ENCODE data around the gene RGL1.

Gene RGL1

DNA sequence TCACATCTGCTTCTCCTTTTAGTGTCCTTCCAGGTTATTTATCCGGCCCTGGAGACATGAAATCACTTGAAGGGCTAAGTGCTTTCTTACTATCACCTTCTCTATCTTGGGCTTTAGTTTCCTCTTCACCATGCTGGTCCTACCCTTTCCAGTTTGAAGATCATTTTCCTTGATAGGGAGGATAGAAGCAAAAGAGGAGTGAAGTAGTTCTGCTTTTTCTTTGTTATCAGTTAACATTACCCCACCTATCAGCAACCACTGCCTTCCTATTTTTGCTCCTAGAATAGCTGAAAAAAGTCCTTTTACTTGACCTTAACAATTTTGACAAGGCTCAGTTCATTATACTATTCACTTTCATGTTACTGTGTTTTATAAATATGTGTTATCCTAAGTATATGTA is 19.4 kb downstream of the RGL1 start:
- DNase-seq = no peak

DNA sequence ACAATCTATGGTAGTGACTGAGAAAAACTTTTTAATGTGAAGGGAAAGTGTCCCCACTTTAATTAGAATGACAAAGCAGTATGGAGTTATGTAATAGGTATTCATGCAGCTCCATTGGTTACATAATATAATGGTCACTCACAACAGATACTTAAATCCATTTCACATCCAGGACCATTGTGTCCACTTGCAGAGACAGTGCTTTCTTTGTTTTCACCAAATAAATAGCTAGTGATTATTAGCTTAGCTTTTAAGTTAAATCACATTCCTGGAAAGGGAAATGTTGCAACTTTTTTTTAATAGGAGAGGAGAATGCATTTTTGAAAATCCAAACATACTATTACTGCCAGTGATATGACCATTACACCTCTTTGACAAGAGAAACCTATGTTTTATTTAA is 22.9 kb downstream of the RGL1 start:
- DNase-seq = no peak

DNA sequence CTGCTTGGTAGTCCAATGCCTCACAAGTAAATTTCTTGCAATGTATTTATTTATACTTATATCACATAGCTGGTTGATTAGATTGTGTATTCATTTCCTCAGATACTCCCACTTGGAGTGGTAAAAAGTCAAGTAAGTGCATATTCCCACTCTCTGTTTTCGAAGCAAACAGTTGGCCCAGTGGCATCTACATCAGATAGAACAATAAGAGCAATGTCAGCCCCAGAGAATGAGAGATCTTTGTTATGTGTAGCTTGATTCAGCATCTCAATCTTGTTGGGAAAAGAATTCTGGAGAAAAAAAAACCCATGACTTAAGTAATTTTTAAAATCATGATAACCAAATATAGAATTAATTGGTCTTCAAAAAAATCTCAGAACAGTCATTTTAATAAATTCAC is 25.5 kb downstream of the RGL1 start:
- no peak for DNase-seq

DNA sequence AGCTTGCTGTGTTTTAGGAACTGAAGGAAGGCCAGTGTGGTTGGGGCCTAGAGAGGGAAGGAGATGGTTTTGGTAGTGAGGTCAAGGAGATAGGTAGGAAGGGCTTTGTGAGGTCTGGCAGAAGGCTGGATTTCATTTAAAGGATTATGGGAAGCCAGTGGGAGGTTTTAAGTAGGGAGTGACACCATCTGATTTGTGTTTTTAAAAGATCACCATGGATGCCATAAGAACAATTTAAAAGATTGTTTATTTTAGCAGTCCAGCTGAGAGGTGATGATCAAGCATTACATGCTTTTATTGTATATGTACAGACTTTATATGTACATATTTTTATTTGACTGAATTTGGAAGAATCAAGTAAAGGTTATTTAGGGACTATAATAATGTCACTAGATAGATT is 26.4 kb downstream of the RGL1 start:
- no peak for DNase-seq

DNA sequence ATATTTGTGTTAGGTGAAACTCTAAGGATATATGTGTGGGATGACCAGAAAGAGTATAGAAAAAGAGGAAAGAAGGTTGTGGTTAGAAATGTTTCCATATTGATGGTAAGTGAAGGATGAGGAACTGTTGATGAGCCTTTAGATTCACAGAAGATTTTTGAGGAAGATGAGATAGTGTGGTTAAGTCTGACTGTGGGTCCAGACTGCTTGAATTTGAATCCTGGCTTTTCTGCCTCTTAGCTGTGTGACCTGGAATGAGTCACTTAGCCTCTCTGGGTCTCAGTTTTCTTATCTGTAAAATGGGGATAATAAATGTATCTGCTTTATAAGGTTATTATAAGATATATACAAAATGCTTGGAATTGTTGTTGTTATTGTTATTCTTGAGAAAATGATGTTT is 27.5 kb downstream of the RGL1 start:
- no peak for DNase-seq

DNA sequence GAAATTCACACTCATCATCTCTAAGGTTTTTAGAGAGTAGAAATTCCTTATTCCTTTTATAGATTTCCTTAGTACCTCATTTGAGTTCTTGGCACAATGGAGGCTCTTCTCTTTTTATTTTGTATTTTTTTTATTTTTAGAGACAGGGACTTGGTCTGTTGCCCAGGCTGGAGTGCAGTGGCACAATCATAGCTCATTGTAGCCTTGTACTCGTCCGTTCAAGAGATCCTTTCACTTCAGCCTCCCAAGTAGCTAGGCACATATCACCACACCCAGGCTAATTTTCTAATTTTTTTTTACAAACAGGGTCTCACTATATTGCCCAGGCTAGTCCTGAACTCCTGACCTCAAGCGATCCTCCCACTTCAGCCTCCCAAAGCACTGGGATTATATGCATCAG is 29.6 kb downstream of the RGL1 start:
- DNase-seq = no peak

DNA sequence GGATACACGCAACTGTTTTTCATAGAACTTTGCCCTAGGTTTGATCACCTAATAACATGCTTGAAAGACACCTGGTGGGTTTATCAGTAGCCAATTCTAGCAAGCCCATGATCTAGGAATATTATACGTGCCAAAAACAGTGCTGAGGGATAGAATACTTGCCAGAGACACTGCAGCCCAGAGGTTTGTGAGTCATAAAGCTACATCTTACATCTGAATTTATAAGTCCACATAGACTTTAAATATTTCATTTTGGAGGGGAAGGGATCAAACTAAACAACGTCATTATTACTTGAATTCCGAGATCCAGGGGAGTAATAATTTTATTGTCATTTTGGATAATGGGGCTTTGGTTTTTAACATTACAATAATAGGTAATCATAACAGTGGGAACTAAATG is 31.7 kb downstream of the RGL1 start:
- DNase-seq = no peak

DNA sequence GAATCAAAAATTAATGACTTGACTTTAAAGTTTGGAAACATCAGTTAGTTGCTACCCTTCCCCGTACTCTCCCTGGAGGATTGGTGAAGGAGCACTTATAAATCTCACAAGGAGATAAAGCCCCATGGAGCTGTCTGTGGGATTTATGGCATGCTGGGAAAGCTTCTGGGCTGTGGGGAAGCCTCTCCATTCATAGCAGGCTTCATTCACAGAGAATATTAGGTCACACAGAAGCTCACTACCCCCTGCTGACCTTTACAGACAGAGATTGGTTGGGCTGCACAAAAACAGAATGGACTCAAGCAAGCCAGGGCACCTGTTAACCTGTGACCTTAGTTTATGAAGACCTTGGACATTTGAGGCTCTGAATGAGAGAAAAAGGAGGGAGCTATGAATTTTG is 32.1 kb downstream of the RGL1 start:
- DNase-seq = no peak

DNA sequence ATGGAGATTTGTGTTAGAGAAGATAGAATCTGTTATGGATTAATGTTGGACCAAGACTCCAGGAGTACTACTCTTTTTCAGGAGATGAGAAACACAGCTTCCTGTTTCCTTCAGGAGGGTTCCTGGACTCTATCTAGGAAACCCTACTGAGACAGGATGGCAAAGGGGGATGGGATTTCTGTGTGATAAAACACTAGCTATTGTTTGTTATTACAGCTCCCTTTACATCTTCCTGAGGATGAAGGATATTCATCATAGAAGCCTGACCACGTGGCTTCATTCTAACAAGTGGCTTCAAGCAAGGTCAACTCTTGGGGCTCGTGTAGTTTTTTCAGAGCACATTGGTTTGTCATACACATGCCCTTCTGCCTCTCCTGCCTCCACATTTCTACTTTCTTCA is 33.3 kb downstream of the RGL1 start:
- DNase-seq = no peak

DNA sequence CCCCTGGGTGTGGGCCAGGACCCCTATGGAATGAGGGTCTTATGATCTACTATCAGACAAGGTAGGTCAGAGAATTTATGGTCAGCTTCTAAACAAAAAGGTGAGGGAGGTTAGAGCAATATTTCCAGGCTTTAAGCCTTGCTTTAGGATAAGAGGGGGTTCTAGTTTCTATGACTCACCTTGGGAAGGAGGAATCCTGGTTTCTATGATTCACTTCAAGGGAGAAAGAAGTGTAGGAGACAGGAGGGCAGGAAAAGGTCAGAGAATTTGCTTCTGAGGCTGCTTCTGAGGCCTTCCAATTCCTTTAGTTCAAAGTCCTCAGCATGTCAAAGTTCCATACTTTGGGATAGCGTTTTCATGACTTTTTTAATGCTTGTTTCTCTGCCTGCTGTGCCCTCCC is 35.2 kb downstream of the RGL1 start:
- no peak for DNase-seq

DNA sequence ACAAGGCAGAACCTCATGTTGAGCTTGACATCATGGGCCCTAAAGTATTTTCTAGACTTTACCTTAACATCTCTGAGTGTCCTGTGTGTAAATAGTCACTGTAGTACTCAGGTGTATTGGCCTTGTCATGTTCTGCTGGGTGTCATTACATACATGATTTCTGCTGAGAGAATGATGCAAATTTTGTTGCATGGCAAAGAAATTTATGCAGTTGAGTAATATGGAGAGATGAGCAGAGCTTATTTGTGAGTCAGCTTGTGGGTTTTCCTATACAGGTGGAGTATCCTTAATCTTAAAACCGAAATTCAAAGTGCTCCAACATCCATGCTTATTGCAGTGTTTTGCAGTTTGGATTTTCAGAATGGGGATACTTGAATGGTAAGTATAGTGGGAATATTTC is 36.6 kb downstream of the RGL1 start:
- DNase-seq = no peak

DNA sequence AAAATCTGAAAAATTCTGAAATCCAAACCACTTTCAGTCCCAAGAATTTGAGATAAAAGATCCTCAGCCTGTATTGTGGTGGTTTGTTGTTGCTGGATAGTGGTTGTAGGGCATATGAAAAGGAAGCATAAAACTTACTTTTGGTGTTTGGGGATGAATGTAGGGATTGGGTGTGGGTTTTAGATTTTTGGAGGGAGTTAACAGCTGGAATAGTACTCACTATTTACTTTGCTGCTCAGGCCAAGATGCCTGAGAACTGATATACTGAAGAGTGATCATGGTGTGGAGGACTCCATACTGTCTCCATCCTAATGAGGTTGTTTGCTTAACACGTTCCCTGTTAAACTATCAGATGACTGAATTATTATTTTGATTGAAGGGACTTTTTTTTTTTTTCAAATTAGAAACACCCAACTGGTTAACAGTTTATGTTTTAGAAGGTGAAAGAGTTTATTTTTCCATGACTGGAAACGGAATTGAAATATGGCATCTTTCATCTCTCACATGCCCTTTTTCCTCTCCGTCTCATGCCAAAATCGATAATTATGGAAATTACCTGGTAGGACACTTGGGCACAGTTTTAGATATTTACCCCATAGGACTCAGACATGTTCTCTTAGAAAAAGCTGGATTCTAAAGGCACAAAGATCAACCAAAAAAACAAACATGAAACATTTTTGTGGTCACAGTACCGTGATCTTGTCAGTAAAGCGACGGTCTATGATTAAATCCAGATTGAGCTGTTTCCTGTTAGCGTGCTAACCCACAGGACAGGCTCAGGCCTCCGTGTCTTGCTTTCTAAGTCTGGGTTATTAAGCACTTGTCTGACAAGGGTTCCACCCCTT is 37.3 kb downstream of the RGL1 start:
- DNase-seq = no peak

DNA sequence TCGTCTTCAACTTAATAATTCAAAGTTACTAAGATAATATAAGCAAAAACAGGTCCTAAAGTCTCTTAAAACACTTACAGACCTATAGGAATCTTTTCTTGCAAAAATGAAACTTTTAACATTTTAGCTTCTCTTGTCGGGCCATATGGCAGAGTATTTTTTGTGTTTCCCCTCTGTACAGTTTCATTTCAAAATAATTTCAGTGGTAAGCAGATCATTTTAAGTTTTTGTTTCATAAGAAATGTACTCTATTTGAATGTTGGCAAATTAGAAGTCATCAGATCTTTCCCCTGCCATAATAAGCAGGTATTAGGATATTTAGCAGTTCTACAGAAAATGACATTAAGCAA is 37.9 kb downstream of the RGL1 start:
- DNase-seq = no peak

DNA sequence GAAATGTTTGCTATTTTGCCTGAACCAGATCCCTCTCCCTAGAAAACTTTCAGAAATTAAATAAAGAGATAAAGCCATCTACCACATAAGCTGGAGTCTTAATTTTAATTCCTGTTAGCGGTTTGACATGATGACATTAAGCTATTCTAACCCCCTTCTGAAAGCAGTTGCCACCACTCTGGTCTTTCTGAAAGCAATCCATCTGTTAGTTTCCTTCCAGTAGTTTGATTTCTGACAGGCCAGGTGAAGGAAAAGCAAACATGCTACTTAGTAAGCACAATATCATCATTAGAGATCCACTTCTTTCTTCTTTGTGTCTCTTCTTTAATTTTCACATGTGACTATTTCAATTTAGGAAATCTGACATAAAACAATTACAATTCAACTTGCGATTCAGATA is 39.9 kb downstream of the RGL1 start:
- no peak for DNase-seq

DNA sequence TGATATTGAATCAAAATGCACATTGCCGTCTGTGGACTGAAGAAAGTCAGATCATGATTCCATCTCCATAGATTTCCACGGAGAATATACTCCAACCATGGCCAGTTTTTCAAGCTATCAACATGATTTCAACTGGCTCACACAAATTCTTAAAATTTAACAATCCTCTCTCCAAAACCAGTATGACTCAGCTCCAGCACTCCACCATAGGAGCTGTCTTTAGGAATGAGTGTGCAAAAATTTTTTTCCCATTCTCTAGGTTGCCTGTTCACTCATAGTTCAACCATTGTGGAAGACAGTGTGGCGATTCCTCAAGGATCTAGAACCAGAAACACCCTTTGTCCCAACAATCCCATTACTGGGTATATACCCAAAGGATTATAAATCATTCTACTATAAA is 40.8 kb downstream of the RGL1 start:
- DNase-seq = no peak

DNA sequence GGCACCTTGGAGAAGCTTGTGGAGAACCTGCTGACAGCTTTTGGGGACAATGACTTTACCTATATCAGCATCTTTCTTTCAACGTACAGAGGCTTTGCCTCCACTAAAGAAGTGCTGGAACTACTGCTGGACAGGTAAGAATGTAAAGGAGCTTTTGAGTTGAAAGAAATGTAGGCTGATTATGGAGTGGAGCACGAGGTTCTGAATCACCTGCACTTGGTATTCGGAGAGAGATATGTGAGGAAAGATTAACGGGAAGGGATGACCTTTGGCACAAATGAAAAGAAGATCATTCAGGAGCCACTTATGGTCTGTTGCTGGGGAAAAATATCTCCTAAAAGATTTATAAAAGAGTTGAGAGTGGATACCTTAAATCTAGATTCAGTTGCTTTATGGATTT is 42.7 kb downstream of the RGL1 start:
- DNase-seq = no peak

DNA sequence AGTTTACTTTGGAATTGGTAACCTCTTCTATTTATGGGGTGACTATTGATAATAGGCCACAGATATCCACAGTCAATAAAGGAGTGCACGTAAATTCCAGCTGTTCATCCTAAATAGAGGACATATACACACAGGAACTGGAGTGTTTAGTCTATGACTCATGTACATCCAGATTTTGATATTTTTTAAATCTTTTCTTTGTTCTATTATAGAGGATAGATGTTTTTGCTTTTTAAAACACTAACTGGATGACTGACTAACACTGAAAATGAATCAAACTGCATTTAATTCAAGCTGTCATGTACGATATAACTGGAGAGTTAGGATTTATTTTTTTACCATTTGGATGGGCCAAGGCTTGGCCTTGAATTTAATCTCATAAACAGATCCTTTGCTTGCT is 45.9 kb downstream of the RGL1 start:
- DNase-seq = no peak

DNA sequence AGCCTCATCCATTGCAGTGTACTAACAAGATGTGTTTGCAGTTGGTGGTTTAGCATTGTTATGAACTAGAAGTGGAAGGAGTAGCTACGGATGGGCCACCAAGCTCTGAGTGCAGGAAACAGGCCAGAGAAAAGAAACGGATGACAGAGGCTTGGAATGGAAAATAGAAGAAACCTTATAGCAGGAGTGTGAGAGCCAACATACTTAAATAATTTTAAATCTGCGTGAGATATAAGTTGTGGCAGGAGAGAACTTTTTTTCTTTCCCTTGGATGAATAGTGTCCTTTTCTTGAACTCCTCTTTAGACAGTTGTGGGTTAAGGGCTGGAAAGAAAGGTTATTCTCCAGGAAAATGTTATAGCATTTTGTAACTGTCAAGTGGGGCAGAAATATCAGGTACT is 54.2 kb downstream of the RGL1 start:
- DNase-seq = no peak

DNA sequence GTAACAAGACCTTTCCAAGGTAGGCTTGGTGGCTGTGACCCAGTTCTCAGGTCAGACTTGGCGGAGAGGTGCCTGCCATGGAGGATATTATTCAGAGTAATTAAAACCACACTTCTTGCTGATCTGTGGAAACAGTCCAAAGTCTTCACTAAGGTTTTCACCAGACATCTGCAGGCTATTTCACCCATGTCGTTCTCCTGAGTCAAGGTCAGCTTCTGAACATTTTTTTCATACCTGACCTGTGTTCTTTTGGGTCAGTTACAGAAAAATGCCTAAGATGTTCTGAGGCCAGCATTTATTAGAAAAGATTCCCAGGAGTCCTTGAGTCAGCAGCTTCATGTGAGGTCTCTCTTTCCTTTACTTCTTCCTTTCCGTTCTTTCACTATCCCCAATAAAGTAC is 54.9 kb downstream of the RGL1 start:
- DNase-seq = no peak

DNA sequence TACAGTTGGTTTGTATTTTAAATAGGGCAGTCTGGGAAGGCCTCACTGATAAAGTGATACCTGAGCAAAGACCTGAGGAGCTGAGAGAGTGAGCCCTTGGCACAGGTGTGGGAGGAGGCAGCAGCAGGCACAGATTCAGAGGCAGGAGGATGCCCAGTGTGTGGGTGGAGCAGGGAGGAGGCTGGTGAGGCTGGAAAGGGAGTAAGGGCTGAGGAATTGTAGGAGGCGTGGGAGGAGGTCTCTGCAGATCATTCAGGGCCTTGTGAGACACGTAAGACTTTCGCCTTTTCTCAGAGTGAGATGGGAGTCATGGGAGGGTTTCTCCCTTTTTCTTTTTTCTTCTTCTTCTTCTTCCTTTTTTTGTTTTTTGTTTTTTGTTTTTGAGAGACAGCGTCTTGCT is 58.0 kb downstream of the RGL1 start:
- DNase-seq = no peak

DNA sequence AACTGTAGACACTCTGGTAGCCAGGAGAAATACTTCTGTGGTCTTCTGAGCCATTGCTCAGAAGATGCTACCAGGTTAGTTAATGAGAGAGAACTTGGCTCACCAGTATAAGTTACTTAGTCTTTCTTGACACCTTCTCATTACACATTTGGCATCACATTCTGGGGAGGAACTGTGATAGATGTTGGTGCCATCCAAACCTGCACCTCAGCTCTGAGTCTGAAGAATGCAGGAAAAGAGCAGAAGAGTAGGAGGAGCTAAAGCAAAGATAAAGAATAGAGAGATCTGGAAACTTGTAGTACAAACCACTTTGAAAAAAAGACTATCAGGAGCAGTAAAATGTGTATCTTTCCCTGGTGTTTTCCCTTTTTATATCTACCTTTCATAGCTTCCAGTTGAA is 58.9 kb downstream of the RGL1 start:
- no peak for DNase-seq

DNA sequence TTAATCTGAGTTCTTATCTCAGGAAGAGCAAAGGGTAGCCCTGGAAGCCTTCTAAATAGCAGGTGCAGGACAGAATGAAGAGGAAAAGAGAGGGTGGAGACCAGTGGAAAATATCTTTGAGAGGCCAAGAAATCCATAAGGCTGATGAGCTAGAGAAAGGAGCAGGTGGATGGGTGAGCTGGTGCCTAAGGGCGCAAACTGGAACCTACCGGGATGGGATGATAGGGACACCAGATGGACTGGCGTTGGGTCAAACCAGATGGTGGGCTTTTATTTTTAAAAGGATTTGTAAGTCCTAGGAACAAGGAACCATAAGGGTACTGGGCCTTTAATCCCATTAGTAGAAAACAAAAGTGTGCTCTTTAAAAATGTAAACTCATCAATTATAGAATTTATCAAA is 59.7 kb downstream of the RGL1 start:
- no peak for DNase-seq

DNA sequence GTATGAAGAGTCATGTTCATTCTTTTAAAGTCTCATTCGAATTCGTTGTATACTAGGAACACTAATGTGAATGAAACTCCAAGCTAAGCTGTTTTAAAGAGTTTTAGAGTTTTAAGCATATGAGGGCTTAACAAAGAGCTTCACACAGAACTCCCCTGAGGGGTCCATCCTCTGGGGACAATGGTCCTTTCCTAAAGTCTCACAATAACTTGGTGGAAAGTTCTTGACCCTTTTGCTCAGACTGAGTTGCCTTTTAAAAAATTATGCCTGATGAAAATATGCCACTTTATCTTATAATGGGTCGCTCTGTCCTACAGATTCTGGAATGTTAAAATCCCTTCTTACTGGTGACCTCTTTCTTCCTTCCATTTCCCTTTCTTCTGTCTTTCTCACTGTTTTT is 64.3 kb downstream of the RGL1 start:
- no peak for DNase-seq

DNA sequence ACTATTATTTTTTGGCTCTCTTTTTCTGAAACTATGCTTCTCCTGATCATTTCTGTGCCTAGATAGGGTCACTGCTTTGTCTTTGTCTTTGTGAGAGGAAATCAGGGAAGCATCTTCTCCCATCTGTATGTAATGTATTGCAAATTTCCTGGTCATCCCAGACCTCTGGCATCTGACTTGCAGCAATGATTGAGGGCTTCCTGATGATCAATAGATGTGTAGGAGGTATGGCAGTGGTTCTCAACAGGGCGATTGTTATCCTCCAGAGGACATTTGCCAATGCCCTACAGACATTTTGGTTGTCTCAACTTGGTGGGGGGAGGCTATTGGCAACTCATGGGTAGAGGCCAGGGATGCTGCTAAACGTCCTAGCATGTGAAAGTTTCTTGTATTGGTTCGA is 64.7 kb downstream of the RGL1 start:
- no peak for DNase-seq

DNA sequence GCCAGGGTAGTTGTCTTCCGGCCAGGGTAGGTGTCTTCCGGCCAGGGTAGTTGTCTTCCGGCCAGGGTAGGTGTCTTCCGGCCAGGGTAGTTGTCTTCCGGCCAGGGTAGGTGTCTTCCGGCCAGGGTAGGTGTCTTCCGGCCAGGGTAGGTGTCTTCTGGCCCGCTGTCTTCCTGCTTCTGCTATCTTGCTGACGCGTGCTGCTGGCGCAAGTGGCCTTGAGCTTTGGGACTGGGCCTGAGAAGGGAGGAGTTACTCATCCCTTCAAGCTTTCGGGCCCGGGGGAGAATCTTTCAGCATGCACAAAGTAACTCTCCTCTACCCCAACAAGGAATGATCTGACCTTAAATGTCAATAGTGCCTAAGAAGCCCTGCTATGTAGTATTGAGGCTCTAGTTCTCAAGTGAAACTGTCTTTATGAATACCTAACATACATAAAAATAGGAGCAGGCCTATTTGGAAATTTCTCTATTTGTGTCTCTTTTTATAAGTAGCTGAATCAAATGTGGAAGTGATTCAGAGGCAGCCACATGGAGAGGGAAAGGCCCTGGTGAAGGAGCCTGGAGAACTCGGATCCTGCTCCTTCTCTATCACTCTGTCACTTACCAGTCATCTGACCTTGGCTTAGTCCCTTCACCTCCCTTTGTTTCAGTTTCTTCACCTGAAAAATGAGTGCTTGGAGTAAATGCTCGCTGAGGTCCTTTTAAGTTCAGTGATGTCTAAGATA is 65.6 kb downstream of the RGL1 start:
- no peak for DNase-seq

All from effector CD4-positive, alpha-beta T cell (primary cell).